Keratinocyte (primary cell): ENCODE data around the gene LAMC3. TPM values are rescaled to one million over a fixed set of nuclear protein-coding genes. Genes with fewer than 3 reads are reported as not detected.

ENCODE experiments used
- DNase-seq: peaks from one replicate; pipeline ENCODE4 v3.0.0-alpha.2; 2011; ENCODE audit warnings: low read depth, missing footprints, low spot score
- FAIRE-seq: peaks from 2 replicates; lab custom pipeline; 2011; peaks lifted over from hg19 to GRCh38; lab: Jason Lieb, UNC
- H2AFZ ChIP-seq: 2 replicates; pipeline ENCODE4 v1.6.0; 2012; ENCODE audit warnings: low read length, control low read depth, inconsistent platforms; ENCODE audit not compliant: control insufficient read depth
- H3K27ac ChIP-seq: 2 replicates; pipeline ENCODE4 v1.5.1; 2011; ENCODE audit warnings: low read length; ENCODE audit not compliant: control insufficient read depth, insufficient read depth
- H3K27me3 ChIP-seq: 3 replicates; pipeline ENCODE4 v1.6.0; 2011; ENCODE audit warnings: low read length; ENCODE audit not compliant: control insufficient read depth, insufficient read depth; ENCODE audit errors: extremely low read depth
- H3K36me3 ChIP-seq, 2 experiments: 2 replicates in 1 of 2; 3 replicates in 1 of 2; pipeline ENCODE4 v1.5.1; 2011; ENCODE audit warnings: low read length in 2 of 2, mild to moderate bottlenecking in 1 of 2; ENCODE audit not compliant: control insufficient read depth in 2 of 2, insufficient read depth in 2 of 2; ENCODE audit errors: extremely low read depth in 1 of 2
- H3K4me1 ChIP-seq: 3 replicates; pipeline ENCODE4 v1.5.1; 2011; ENCODE audit warnings: low read length; ENCODE audit not compliant: control insufficient read depth, insufficient read depth; ENCODE audit errors: extremely low read depth
- H3K4me2 ChIP-seq: 3 replicates; pipeline ENCODE4 v1.6.0; 2011; ENCODE audit warnings: low read depth, low read length; ENCODE audit not compliant: control insufficient read depth, insufficient read depth; ENCODE audit errors: extremely low read depth
- H3K4me3 ChIP-seq, 3 experiments: fragments of 200-600 bp in 1 of 3; sonication (generic) in 1 of 3; 2 replicates in 2 of 3; 3 replicates in 1 of 3; pipeline ENCODE4 v1.5.1; 2011 to 2016; ENCODE audit warnings: low read length in 3 of 3, mild to moderate bottlenecking in 3 of 3, control low read depth in 2 of 3, inconsistent platforms in 1 of 3, low read depth in 1 of 3, mixed read lengths in 1 of 3, mixed run types in 1 of 3, moderate library complexity in 1 of 3; ENCODE audit not compliant: control insufficient read depth in 2 of 3, insufficient read depth in 2 of 3; ENCODE audit errors: extremely low read depth in 1 of 3
- H3K79me2 ChIP-seq: 2 replicates; pipeline ENCODE4 v1.6.0; 2012; ENCODE audit warnings: low read length; ENCODE audit not compliant: control insufficient read depth, insufficient read depth
- H3K9ac ChIP-seq: 3 replicates; pipeline ENCODE4 v1.6.0; 2011; ENCODE audit warnings: low read length; ENCODE audit not compliant: control insufficient read depth, insufficient read depth; ENCODE audit errors: extremely low read depth
- H3K9me1 ChIP-seq: 3 replicates; pipeline ENCODE4 v1.6.0; 2011; ENCODE audit warnings: low read length; ENCODE audit not compliant: control insufficient read depth, insufficient read depth; ENCODE audit errors: extremely low read depth
- H3K9me3 ChIP-seq: 2 replicates; pipeline ENCODE4 v1.5.1; 2012; ENCODE audit warnings: low read depth, low read length; ENCODE audit not compliant: control insufficient read depth
- H4K20me1 ChIP-seq: 3 replicates; pipeline ENCODE4 v1.6.0; 2011; ENCODE audit warnings: low read length; ENCODE audit not compliant: control insufficient read depth, insufficient read depth; ENCODE audit errors: extremely low read depth
- CTCF ChIP-seq, 3 experiments: IDR thresholded peaks in 1 of 3; conservative IDR thresholded peaks in 1 of 3; optimal IDR thresholded peaks in 1 of 3; 2 replicates in 2 of 3; 3 replicates in 1 of 3; pipeline versions ENCODE3 to v1.5.1; 2011; ENCODE audit warnings: low read length in 3 of 3, mild to moderate bottlenecking in 3 of 3, moderate library complexity in 2 of 3, control low read depth in 1 of 3, inconsistent platforms in 1 of 3; ENCODE audit not compliant: insufficient read depth in 2 of 3; ENCODE audit errors: extremely low read depth in 1 of 3
- EZH2 ChIP-seq: IDR thresholded peaks from one replicate; pipeline ENCODE4 v1.6.1; 2012; ENCODE audit warnings: inconsistent platforms, mild to moderate bottlenecking, low read length, moderate library complexity
- dilution Hi-C: fragments of 300-500 bp; cut with MboI; formaldehyde crosslinking; loops from one replicate; pipeline ENCODE4 v1.7.0; 2020; ENCODE audit warnings: low sequenced_read_pairs; ENCODE audit not compliant: extremely low pct_ligation_motif_present
- polyA plus RNA-seq, 5 experiments: library from polyadenylated mRNA; depleted of rRNA in 3 of 5; stranded (reverse) in 3 of 5; stranded (forward) in 1 of 5; unstranded in 1 of 5; fragments of >200 nt; gene quantifications; 1 replicate in 1 of 5; 2 replicates in 3 of 5; 3 replicates in 1 of 5; pipeline versions ENCODE4 v1.2.1 to v1.2.3, GENCODE V29; 2011 to 2012; ENCODE audit warnings: missing spikeins in 2 of 5, low read depth in 1 of 5, low replicate concordance in 1 of 5

Gene LAMC3
- polyA plus RNA-seq, 1 donor (not counting 4 experiments of a cell fraction or from before 2014, with no cell fraction given) = not detected

GRCh38 chr9:131050831-131051230 is 41.9 kb downstream of the LAMC3 start:
- Histone ChIP-seq H3K4me2 (no peak overlapping the region), H3K9ac (no peak overlapping the region), H3K4me3 (no peak overlapping the region), H3K9me1 (no peaks in the 10 kb centered on the region), H3K4me1 (peaks cover 2% of the 10 kb centered on the region), H3K79me2 (no peaks in the 10 kb centered on the region), H3K36me3 (no peaks in the 10 kb centered on the region), H3K9me3 (no peaks in the 10 kb centered on the region), H2AFZ (no peak overlapping the region), H4K20me1 (no peaks in the 10 kb centered on the region), H3K27me3 (peaks cover 9% of the 10 kb centered on the region), H3K27ac (no peak overlapping the region)
- no peak for DNase-seq
- dilution Hi-C loops = no loop called here
- TF ChIP-seq EZH2 (no peak), CTCF (optimal IDR thresholded peaks at IDR 0.05 in 1 of 3, IDR thresholded peaks at IDR 0.05 in 1 of 3, conservative IDR thresholded peaks at IDR 0.05 in 1 of 3; ENCODE audit: extremely low read depth in 1 of 3, insufficient read depth in 2 of 3, low read length in 3 of 3) (no peak)
- no peak for FAIRE-seq

- no peak for TF ChIP-seq EZH2
- TF ChIP-seq CTCF (optimal IDR thresholded peaks at IDR 0.05 in 1 of 3, IDR thresholded peaks at IDR 0.05 in 1 of 3, conservative IDR thresholded peaks at IDR 0.05 in 1 of 3; ENCODE audit: extremely low read depth in 1 of 3, insufficient read depth in 2 of 3, low read length in 3 of 3) = no peak
- Histone ChIP-seq H3K79me2 (no peaks in the 10 kb centered on the region), H2AFZ (no peak overlapping the region), H3K4me3 (no peak overlapping the region), H3K27ac (no peak overlapping the region), H3K9me1 (no peaks in the 10 kb centered on the region), H4K20me1 (no peaks in the 10 kb centered on the region), H3K27me3 (peaks cover 9% of the 10 kb centered on the region), H3K4me1 (no peaks in the 10 kb centered on the region), H3K9me3 (no peaks in the 10 kb centered on the region), H3K9ac (no peak overlapping the region), H3K4me2 (no peak overlapping the region), H3K36me3 (no peaks in the 10 kb centered on the region)
- dilution Hi-C loops = no loop called here
- DNase-seq (no peak), FAIRE-seq (no peak)
These were observed 42.9 kb downstream of the LAMC3 start for GRCh38 chr9:131051592-131052517.
